ENCODE data around the gene RYR3.

RYR3 gene

GRCh38 chr15:33912326-33912725, 601.6 kb downstream of the RYR3 start:
- H3K9ac ChIP-seq (ENCODE audit: low read depth, low read length) = no peak overlapping the region
- H3K36me3 ChIP-seq (ENCODE audit: insufficient read depth, low read length) = no peaks in the 10 kb centered on the region
- no peaks in the 10 kb centered on the region for H3K9me3 ChIP-seq (ENCODE audit: control insufficient read depth, insufficient read depth, low read length)
- H3K4me1 ChIP-seq (ENCODE audit: insufficient read depth, low read length) = peaks cover 14% of the 10 kb centered on the region; the same call in 1 of the 2 replicates

DNA sequence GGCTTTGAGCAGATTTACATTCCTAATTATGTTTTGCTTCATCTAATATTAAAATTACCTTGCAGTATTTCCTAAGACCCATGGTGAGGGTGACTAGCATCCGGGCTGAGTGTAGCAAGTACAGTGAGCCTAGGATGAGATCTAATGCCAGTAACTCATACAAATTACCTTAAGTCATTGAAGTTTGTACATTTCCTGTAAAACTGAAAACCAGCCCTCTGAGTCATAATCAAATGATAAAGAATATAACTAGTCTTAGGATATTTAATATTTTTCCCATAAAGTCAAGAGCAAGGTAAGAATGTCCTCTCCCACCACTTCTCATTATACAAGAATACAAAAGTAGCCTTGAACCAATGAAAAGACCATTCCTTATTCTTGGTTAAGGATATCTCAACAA, 602.7 kb downstream of the RYR3 start:
- Histone ChIP-seq H3K9ac (ENCODE audit: low read depth, low read length) (no peak overlapping the region), H3K36me3 (ENCODE audit: insufficient read depth, low read length) (no peaks in the 10 kb centered on the region), H3K4me1 (ENCODE audit: insufficient read depth, low read length) (peaks cover 14% of the 10 kb centered on the region; the same call in 1 of the 2 replicates), H3K9me3 (ENCODE audit: control insufficient read depth, insufficient read depth, low read length) (no peaks in the 10 kb centered on the region)
